K562 (cell line): ENCODE data around the gene TSPAN15. TPM values are rescaled to one million over a fixed set of nuclear protein-coding genes. Genes with fewer than 3 reads are reported as not detected.

ENCODE experiments used
- ATAC-seq: fragments of 200-7000 bp; cut with Tn5 transposase; 3 replicates; pipeline ENCODE4 v1.9.1; 2020; ENCODE audit warnings: moderate library complexity
- BruUV-seq: library from RNA; stranded (reverse); fragments of 400-500 nt; replicated peaks from 2 replicates; lab custom pipeline; 2021; lab: Mats Ljungman, UMichigan
- CTCF ChIA-PET: fragments of 300-600 bp; formaldehyde crosslinking; extraction: SDS; loops from one replicate; lab custom pipeline; 2021; ENCODE audit warnings: low intra/inter-chr PET ratio; lab: Yijun Ruan, JAX
- POLR2A ChIA-PET: fragments of 300-600, 350-650 bp; sonication (Branson Sonifier 250); formaldehyde crosslinking; extraction: SDS; loops from one replicate; lab custom pipeline; 2021; ENCODE audit warnings: antibody characterized with exemption, inconsistent platforms; lab: Yijun Ruan, JAX
- DNase-seq, 4 experiments: peaks; one replicate each; pipeline versions ENCODE4 v3.0.0 to v3.0.0-alpha.2; 2011 to 2018; ENCODE audit warnings: low spot score in 3 of 4, mixed read lengths in 3 of 4; ENCODE audit errors: extremely low read depth in 1 of 4
- FAIRE-seq: peaks from 2 replicates; lab custom pipeline; 2011; peaks lifted over from hg19 to GRCh38; lab: Jason Lieb, UNC
- H2AFZ ChIP-seq: 2 replicates; pipeline ENCODE4 v1.6.0; 2011; ENCODE audit warnings: low read depth, low read length, control low read depth, inconsistent platforms
- H3K27ac ChIP-seq: fragments of 200-600 bp; 3 replicates; pipeline ENCODE4 v1.8.0; 2011; ENCODE audit warnings: low read depth, mild to moderate bottlenecking, control low read depth, inconsistent platforms, low read length, moderate library complexity, mixed read lengths; ENCODE audit errors: extremely low read depth
- H3K27me3 ChIP-seq, 2 experiments: fragments of 300-600 bp in 1 of 2; 2 replicates in 1 of 2; 3 replicates in 1 of 2; pipeline versions ENCODE4 v1.6.0 to v1.8.0; 2011; ENCODE audit warnings: inconsistent platforms in 2 of 2, low read length in 2 of 2, mild to moderate bottlenecking in 1 of 2, mixed read lengths in 1 of 2, moderate library complexity in 1 of 2; ENCODE audit not compliant: control insufficient read depth in 2 of 2, insufficient read depth in 2 of 2
- H3K36me3 ChIP-seq: fragments of 300-600 bp; 3 replicates; pipeline ENCODE4 v1.8.0; 2011; ENCODE audit warnings: mild to moderate bottlenecking, low read length, inconsistent platforms; ENCODE audit not compliant: control insufficient read depth, insufficient read depth
- H3K4me1 ChIP-seq, 2 experiments: fragments of 200-600 bp in 1 of 2; replicated peaks in 1 of 2; 2 replicates in 1 of 2; 3 replicates in 1 of 2; pipeline versions ENCODE4 v1.5.1 to v1.8.0; 2011; ENCODE audit warnings: inconsistent platforms in 2 of 2, low read length in 2 of 2, mild to moderate bottlenecking in 1 of 2, mixed read lengths in 1 of 2, moderate library complexity in 1 of 2; ENCODE audit not compliant: control insufficient read depth in 2 of 2, insufficient read depth in 2 of 2
- H3K4me2 ChIP-seq: 2 replicates; pipeline ENCODE4 v1.6.1; 2011; ENCODE audit warnings: low read length, control low read depth, inconsistent platforms, mixed read lengths; ENCODE audit not compliant: insufficient read depth
- H3K4me3 ChIP-seq: fragments of 200-600 bp; sonication (generic), shearing (Covaris generic); 2 replicates; pipeline ENCODE4 v1.5.1; 2016; ENCODE audit warnings: control low read depth, inconsistent platforms
- H3K79me2 ChIP-seq: fragments of 200-600 bp; 3 replicates; pipeline ENCODE4 v1.8.0; 2011; ENCODE audit warnings: low read length, inconsistent platforms; ENCODE audit not compliant: control insufficient read depth, insufficient read depth
- H3K9ac ChIP-seq, 2 experiments: 2 replicates each; pipeline versions ENCODE4 v1.6.0 to v1.6.1; 2011; ENCODE audit warnings: low read depth in 2 of 2, low read length in 2 of 2, control low read depth in 1 of 2, inconsistent platforms in 1 of 2, mild to moderate bottlenecking in 1 of 2, mixed read lengths in 1 of 2; ENCODE audit not compliant: insufficient read depth in 1 of 2
- H3K9me1 ChIP-seq: one replicate; pipeline ENCODE4 v1.6.0; 2011; ENCODE audit warnings: inconsistent platforms, mild to moderate bottlenecking, low read length, moderate library complexity; ENCODE audit not compliant: control insufficient read depth, insufficient read depth
- H3K9me3 ChIP-seq: replicated peaks from 2 replicates; pipeline ENCODE4 v1.5.1; 2011; ENCODE audit warnings: low read depth, low read length, inconsistent platforms; ENCODE audit not compliant: control insufficient read depth, insufficient read depth
- H4K20me1 ChIP-seq: replicated peaks from 2 replicates; pipeline ENCODE4 v1.6.1; 2011; ENCODE audit warnings: low read length, inconsistent platforms, mixed read lengths; ENCODE audit not compliant: control insufficient read depth, insufficient read depth
- MIER1 ChIP-seq: fragments of 450-650 bp; IDR thresholded peaks from 2 replicates; pipeline ENCODE4 v1.6.1; 2016; ENCODE audit warnings: antibody characterized with exemption, mild to moderate bottlenecking, low read depth
- MYNN ChIP-seq, 2 experiments: sonication (generic); formaldehyde crosslinking in 1 of 2; IDR thresholded peaks; 2 replicates each; pipeline versions ENCODE4 v1.5.0 to v1.6.1; 2016 to 2020; ENCODE audit warnings: antibody characterized with exemption in 1 of 2, missing genetic modification reagents in 1 of 2
- POLR2G ChIP-seq: fragments of 200-400 bp; formaldehyde crosslinking; IDR thresholded peaks from 2 replicates; pipeline ENCODE4 v1.6.1; 2017; ENCODE audit warnings: low read depth, mild to moderate bottlenecking, antibody characterized with exemption, low read length, moderate library complexity
- SIN3B ChIP-seq: fragments of 450-650 bp; IDR thresholded peaks from 2 replicates; pipeline ENCODE4 v1.6.1; 2017; ENCODE audit warnings: low read depth, mild to moderate bottlenecking, moderate library complexity
- SMAD4 ChIP-seq: fragments of 250-450 bp; sonication (Bioruptor Pico); conservative IDR thresholded peaks from 2 replicates; pipeline ENCODE4 v1.8.0; 2021; ENCODE audit warnings: inconsistent platforms, mild to moderate bottlenecking, moderate library complexity
- WGBS: fragments of 100-300 bp; shearing (Covaris generic); methylation state at CpG from one replicate; pipeline ENCODE4 v1.1.6; 2016; ENCODE audit warnings: low coverage, mixed read lengths; ENCODE audit not compliant: insufficient coverage; ENCODE audit errors: missing lambda C conversion rate; 5-methylcytosine and 5-hydroxymethylcytosine counted together
- in situ Hi-C: fragments of 300-500 bp; cut with MboI; formaldehyde crosslinking; loops from 4 replicates; pipeline ENCODE4 v1.15.0; 2018; ENCODE audit warnings: inconsistent platforms, mixed read lengths
- intact Hi-C: fragments of 100-400 bp; cut with micrococcal nuclease; formaldehyde crosslinking; loops from 2 replicates; pipeline ENCODE4 v1.14.2; 2022
- polyA plus RNA-seq, 8 experiments: library from polyadenylated mRNA; depleted of rRNA in 4 of 8; stranded (reverse) in 5 of 8; unstranded in 3 of 8; fragments of >200 nt; fragmentation: Nextera tagmentation in 2 of 8; fragmentation: Illumina TruSeq in 1 of 8; extraction: Ambion mirVana in 2 of 8; extraction: Trizol in 1 of 8; gene quantifications; 2 replicates each; pipeline versions ENCODE4 v1.2.1 to v1.2.3, GENCODE V29; 2011 to 2014; ENCODE audit warnings: inconsistent platforms in 1 of 8, missing spikeins in 1 of 8
- total RNA-seq, 7 experiments: library from RNA; depleted of rRNA in 6 of 7; stranded (reverse); fragments of >200 nt in 6 of 7; fragmentation: Illumina TruSeq in 2 of 7; extraction: Trizol in 2 of 7; gene quantifications; 2 replicates each; pipeline versions ENCODE4 v1.2.1 to v1.2.3, GENCODE V29; 2011 to 2021; ENCODE audit warnings: low replicate concordance in 1 of 7

The TSPAN15 gene
- total and polyA plus RNA-seq, 9 of the 15 experiments (the other 6 are each of a cell fraction or from before 2014, with no cell fraction given) = 0.33 to 1.0 (median 0.45) TPM; not detected in 2

- Histone ChIP-seq H3K4me1 (peaks cover 24 to 25% of the 10 kb centered on the region in 2 experiments), H3K9ac (peak overlapping the region in 1 of 2 experiments; percentile 57; a peak in 2 of 4 replicates), H3K9me1 (peaks cover 2% of the 10 kb centered on the region), H4K20me1 (0 out of 2 replicates have a peak, but pooled peaks cover 4% of the 10 kb centered on the region), H3K9me3 (no peaks in the 10 kb centered on the region), H3K79me2 (no peaks in the 10 kb centered on the region), H3K27me3 (no peaks in the 10 kb centered on the region), H3K4me2 (no peak overlapping the region), H3K4me3 (no peak overlapping the region), H3K36me3 (peaks cover 24% of the 10 kb centered on the region; the same call in 2 of the 3 replicates), H2AFZ (no peak overlapping the region), H3K27ac (no peak overlapping the region)
- in situ Hi-C loops (no loop called here), intact Hi-C loops (no loop called here)
- no TSS peak for BruUV-seq
- ATAC-seq = no peak
- WGBS = 64% methylated on average over 6 of the region's 6 CpGs
- POLR2A ChIA-PET = interaction anchor here (0.7 to 1.7 kb wide), 6 partner anchors 9 to 193 kb away, joined by 3 to 7 read pairs (median 3); no protein-coding TSS in a partner anchor
- no peak for DNase-seq
- CTCF ChIA-PET = interaction anchor here (1.2 to 3.3 kb wide), 3 partner anchors 101 to 232 kb away, joined by 4 to 37 read pairs (median 5); no protein-coding TSS in a partner anchor
- FAIRE-seq = no peak
- TF ChIP-seq POLR2G = peak; percentile 53
- TF ChIP-seq SMAD4 (CRISPR knock-in tag) = no peak
- no peak for TF ChIP-seq MIER1
- TF ChIP-seq MYNN (IDR thresholded peaks at IDR 0.05) = peak; percentile 30; the same call in 1 of the 2 replicates
- TF ChIP-seq MYNN (CRISPR knock-in tag; IDR thresholded peaks at IDR 0.05) = no peak
- TF ChIP-seq SIN3B = no peak
Measured at GRCh38 chr10:69406816-69407580, 44.3 kb upstream of the TSPAN15 start.
